Measurements from ENCODE around the gene TCF7L1. TPM values are rescaled to one million over a fixed set of nuclear protein-coding genes. Genes with fewer than 3 reads are reported as not detected.
"Not testable (repeated sequence)": the region's sequence is repeated elsewhere in the genome, so short reads cannot be mapped to it uniquely, and the experiment has no call there.

The TCF7L1 gene
- total RNA-seq, 1 donor from 2014 or later: 83.8 TPM

DNA sequence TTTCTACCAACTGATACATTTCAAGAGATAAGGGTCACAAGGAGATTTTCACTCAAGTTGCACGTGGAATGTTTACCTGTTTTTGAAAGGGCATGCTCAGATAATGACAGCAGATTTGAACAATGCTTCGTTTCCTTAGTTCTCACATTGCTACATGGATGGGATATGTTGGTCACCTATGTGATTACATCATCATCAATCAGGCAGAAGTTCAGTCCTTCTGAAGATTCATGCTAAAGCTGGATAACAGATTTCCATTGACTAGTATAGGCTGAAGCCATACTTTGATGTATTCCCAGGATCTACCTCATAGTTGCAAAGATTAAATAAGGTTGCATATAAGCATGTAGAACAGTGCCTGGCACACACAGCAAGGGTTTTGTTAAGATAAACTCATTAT is 19.7 kb downstream of the TCF7L1 start:
- Mint-ChIP-seq H3K4me3 (ENCODE audit: unreplicated experiment) (no peak overlapping the region), H3K36me3 (ENCODE audit: low read depth, unreplicated experiment) (peaks cover 23% of the 10 kb centered on the region), H3K27me3 (ENCODE audit: unreplicated experiment) (peaks cover 2% of the 10 kb centered on the region), H3K4me1 (ENCODE audit: unreplicated experiment) (peaks cover 35% of the 10 kb centered on the region), H3K27ac (ENCODE audit: unreplicated experiment) (no peak overlapping the region), H3K9me3 (ENCODE audit: unreplicated experiment) (no peaks in the 10 kb centered on the region)
- TF ChIP-seq, protein P1, sequence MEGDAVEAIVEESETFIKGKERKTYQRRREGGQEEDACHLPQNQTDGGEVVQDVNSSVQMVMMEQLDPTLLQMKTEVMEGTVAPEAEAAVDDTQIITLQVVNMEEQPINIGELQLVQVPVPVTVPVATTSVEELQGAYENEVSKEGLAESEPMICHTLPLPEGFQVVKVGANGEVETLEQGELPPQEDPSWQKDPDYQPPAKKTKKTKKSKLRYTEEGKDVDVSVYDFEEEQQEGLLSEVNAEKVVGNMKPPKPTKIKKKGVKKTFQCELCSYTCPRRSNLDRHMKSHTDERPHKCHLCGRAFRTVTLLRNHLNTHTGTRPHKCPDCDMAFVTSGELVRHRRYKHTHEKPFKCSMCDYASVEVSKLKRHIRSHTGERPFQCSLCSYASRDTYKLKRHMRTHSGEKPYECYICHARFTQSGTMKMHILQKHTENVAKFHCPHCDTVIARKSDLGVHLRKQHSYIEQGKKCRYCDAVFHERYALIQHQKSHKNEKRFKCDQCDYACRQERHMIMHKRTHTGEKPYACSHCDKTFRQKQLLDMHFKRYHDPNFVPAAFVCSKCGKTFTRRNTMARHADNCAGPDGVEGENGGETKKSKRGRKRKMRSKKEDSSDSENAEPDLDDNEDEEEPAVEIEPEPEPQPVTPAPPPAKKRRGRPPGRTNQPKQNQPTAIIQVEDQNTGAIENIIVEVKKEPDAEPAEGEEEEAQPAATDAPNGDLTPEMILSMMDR (IDR thresholded peaks at IDR 0.05; ENCODE audit: unreplicated experiment): no peak
- DNase-seq (ENCODE audit: low spot score): no peak

DNA sequence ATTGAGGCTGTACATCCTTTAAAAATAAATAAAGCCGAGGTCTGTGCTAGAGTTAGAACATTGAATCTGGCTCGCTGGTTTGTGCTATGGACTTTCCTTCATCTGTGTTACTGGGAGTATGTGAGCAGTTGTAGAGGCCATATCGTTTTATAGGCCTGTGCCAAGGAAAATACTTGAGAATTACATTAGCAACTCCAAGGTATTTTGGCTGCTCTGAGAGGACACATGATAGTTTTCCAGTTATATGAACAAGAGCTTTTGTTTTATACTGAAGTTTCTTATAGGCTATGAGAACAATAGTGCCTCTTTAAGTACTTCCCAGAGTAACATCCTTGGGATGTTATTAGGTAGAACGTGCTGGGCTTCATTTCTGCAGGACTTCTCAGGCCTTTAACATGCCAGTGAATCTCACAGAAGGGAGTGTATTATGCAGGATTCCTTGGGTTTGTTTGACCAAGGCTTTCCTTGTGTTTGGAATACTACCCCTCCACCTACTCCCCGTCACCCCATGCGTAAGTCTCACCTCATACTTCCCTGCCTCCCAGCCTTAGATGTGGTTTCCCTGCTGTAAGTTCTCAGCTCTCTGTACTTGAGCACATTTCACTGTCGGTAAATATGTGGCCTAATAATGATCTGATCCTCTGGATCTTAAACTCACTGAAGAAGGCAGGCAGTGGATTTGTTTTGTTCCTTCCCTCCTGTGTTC is 21.0 kb downstream of the TCF7L1 start:
- H3K4me1 Mint-ChIP-seq (ENCODE audit: unreplicated experiment): peaks cover 45% of the 10 kb centered on the region
- no peak overlapping the region for H3K27ac Mint-ChIP-seq (ENCODE audit: unreplicated experiment)
- H3K4me3 Mint-ChIP-seq (ENCODE audit: unreplicated experiment): no peak overlapping the region
- peaks cover 25% of the 10 kb centered on the region for H3K36me3 Mint-ChIP-seq (ENCODE audit: low read depth, unreplicated experiment)
- H3K9me3 Mint-ChIP-seq (ENCODE audit: unreplicated experiment): no peaks in the 10 kb centered on the region
- peaks cover 2% of the 10 kb centered on the region for H3K27me3 Mint-ChIP-seq (ENCODE audit: unreplicated experiment)
- TF ChIP-seq, protein P1 (IDR thresholded peaks at IDR 0.05; ENCODE audit: unreplicated experiment): no peak
- DNase-seq (ENCODE audit: low spot score): no peak

DNA sequence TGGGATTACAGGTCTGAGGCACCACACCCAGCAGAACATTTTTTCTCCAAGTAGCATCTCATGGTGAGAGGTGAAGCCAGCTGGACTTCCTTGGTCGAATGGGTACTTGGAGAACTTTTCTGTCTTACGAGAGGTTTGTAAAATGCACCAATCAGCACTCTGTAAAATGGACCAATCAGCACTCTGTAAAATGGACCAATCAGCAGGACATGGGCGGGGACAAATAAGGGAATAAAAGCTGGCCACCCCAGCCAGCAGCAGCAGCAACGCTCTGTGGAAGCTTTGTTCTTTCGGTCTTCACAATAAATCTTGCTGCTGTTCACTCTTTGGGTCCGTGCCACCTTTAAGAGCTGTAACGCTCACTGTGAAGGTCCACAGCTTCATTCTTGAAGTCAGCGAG is 21.9 kb downstream of the TCF7L1 start:
- not testable (repeated sequence) for DNase-seq (ENCODE audit: low spot score); H3K4me3 Mint-ChIP-seq (ENCODE audit: unreplicated experiment); H3K27ac Mint-ChIP-seq (ENCODE audit: unreplicated experiment); H3K9me3 Mint-ChIP-seq (ENCODE audit: unreplicated experiment); H3K27me3 Mint-ChIP-seq (ENCODE audit: unreplicated experiment)
- peaks cover 25% of the 10 kb centered on the region for H3K36me3 Mint-ChIP-seq (ENCODE audit: low read depth, unreplicated experiment)
- H3K4me1 Mint-ChIP-seq (ENCODE audit: unreplicated experiment): peaks cover 54% of the 10 kb centered on the region

DNA sequence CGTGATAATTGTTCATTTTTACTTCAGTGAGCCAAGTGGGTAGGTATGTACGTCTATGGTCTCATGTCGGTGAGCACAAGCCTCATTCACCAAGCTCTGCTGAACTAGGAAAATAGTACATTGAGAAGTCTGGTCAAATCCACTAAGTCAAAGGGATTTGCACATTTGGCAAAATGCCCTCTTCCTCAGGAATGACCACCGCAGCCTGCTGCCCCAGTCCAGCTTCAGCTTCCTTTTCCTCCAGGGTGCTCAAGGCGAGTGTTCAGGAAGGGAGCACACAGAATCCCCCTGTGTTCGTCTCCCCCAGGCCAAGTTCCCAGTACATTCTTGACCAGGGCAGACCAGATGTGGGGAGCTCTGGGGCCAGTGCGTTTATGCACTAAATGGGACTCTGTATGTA is 23.0 kb downstream of the TCF7L1 start:
- TF ChIP-seq, protein P1 (IDR thresholded peaks at IDR 0.05; ENCODE audit: unreplicated experiment): no peak
- Mint-ChIP-seq H3K27me3 (ENCODE audit: unreplicated experiment) (peaks cover 7% of the 10 kb centered on the region), H3K4me1 (ENCODE audit: unreplicated experiment) (peaks cover 61% of the 10 kb centered on the region), H3K9me3 (ENCODE audit: unreplicated experiment) (no peaks in the 10 kb centered on the region), H3K4me3 (ENCODE audit: unreplicated experiment) (no peak overlapping the region), H3K36me3 (ENCODE audit: low read depth, unreplicated experiment) (peaks cover 25% of the 10 kb centered on the region), H3K27ac (ENCODE audit: unreplicated experiment) (peak overlapping the region; percentile 42)
- no peak for DNase-seq (ENCODE audit: low spot score)

DNA sequence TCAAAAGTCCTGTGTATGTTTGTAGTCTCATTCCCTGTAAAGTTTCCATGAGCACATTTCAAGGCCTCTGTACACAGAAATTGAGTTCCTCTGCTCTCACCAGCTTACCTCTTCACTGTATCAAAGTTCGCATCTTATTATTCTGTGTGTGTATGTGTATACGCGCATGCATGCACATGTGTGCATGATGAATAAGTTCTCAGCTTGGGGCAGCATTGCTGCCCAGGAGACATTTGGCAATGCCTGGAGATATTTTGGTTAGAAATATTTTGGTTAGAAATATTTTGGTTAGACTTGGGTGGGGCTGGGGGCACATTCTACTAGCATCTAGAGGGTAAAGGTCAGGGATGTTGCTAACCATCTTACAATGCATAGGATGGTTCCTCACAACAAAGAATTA is 23.4 kb downstream of the TCF7L1 start:
- Mint-ChIP-seq H3K4me1 (ENCODE audit: unreplicated experiment) (peaks cover 66% of the 10 kb centered on the region), H3K9me3 (ENCODE audit: unreplicated experiment) (no peaks in the 10 kb centered on the region)

More for the DNA sequence above, 23.4 kb downstream of the TCF7L1 start:
- peak overlapping the region; percentile 28 for H3K4me3 Mint-ChIP-seq (ENCODE audit: unreplicated experiment)
- no peak for DNase-seq (ENCODE audit: low spot score)
- no peak overlapping the region for H3K27ac Mint-ChIP-seq (ENCODE audit: unreplicated experiment)
- TF ChIP-seq, protein P1 (IDR thresholded peaks at IDR 0.05; ENCODE audit: unreplicated experiment): no peak
- H3K36me3 Mint-ChIP-seq (ENCODE audit: low read depth, unreplicated experiment): peaks cover 25% of the 10 kb centered on the region
- H3K27me3 Mint-ChIP-seq (ENCODE audit: unreplicated experiment): peaks cover 9% of the 10 kb centered on the region

Data from endothelial cell (in vitro differentiated cells).